ENCODE results near the gene GABRA4. TPM values are rescaled to one million over a fixed set of nuclear protein-coding genes. Genes with fewer than 3 reads are reported as not detected.

GABRA4 gene
- polyA plus RNA-seq (ENCODE audit: insufficient read length in 10 of 10) = under 1 TPM in 4 of 10 donors, not detected in 6; 0.05 to 0.76 (median 0.26) TPM
- long read RNA-seq, donor 1 = 0 reads
- long read RNA-seq, donor 2 = 0 reads
- long read RNA-seq, donor 3 = 0 reads
- long read RNA-seq, donor 4 = 0 reads
- long read RNA-seq, donor 5 = 0 reads
- long read RNA-seq, donor 6 = 0 reads
- long read RNA-seq, donor 7 = 0 reads
- long read RNA-seq, donor 8 = 0 reads
- long read RNA-seq, donor 9 = 0 reads

GRCh38 chr4:46993075-46994006, at the start of gene GABRA4:
Gene GABRA4 (minus strand): TSS chr4:46993581. CDS start chr4:46993424, 157 bp downstream.
- peak in 1 of 3 donors; percentile 22 for DNase-seq

DNA sequence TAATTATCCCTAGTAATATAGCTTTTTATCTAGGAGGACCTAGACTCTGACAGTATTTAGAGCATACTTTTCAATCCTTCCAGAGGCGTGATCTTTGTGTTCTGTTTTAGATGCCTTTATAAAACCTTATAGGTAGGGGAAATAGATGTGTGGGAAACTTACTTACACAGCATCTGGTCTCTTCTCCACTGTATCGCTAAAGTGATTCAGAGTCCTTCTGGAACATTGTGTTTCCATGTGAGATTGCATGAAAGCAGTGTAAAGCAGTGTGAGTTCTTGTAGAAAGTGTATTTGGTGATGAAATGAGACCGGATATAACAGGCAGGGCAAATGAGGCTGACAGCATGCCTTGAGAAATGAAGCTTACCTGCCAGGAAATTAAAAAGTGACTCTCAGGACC, 47.4 kb upstream of the GABRA4 start:
- DNase-seq = no peak

DNA sequence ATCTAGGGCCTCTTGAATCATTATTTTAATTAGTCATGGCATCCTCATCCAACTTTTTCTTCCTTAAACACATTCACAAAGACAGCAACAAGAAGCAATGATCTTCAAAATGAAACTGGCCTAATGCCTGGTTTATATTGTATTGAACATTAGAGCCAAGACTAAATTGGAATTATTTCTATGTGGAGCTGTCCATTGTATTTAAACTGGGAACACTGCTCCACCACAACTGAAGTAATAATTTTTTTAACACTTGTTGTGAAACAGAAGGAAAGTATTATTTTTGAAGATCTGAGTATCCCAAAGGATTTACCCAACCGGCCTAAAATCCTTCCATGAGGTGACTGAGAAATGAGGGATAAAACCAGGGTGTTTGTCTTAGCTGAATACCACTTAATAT, 44.9 kb upstream of the GABRA4 start:
- DNase-seq = no peak

GRCh38 chr4:47032405-47033106, 39.2 kb upstream of the GABRA4 start:
- peak; percentile 14 to 67 (median 25) for DNase-seq

GRCh38 chr4:47031751-47032404, 38.5 kb upstream of the GABRA4 start:
- DNase-seq = no peak

- peak; percentile 12 to 71 (median 36) for DNase-seq
These were observed 37.8 kb upstream of the GABRA4 start, which contains the start of gene GABRB1 for GRCh38 chr4:47031011-47031678. Gene GABRB1 (plus strand): TSS chr4:47031567.

- DNase-seq = no peak
These were observed 24.1 kb upstream of the GABRA4 start for GRCh38 chr4:47017494-47017893.

GRCh38 chr4:47017081-47017480, 23.7 kb upstream of the GABRA4 start:
- DNase-seq = no peak

GRCh38 chr4:47013373-47013772, 20.0 kb upstream of the GABRA4 start:
- no peak for DNase-seq

- no peak for DNase-seq
These were observed 19.3 kb upstream of the GABRA4 start for GRCh38 chr4:47012676-47013075.

DNA sequence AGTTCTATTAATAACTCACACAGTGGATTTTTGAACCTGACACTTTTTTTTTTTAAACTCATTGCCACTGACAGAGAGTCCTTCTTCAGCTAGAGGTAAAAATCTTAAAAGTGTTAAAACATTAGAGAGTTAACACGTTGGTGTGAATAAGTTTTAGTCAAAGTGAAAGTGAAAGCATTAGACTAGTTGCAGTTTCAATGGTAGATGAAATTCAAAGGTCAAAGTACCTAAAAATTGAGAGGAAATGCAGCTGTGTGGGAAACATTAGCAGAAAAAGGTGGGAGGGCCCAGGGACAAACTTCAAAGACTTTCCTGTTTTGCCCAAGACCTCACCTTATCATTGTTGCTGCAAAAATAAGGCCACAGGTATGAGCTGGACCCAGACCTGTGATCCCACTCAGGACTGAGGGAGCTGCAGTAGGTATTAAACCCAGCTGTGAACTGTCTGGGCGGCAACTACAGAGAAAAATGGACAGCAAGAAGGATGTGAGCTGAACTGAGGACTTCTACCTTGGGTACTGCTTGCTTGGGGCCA, 17.6 kb upstream of the GABRA4 start:
- DNase-seq = no peak

DNA sequence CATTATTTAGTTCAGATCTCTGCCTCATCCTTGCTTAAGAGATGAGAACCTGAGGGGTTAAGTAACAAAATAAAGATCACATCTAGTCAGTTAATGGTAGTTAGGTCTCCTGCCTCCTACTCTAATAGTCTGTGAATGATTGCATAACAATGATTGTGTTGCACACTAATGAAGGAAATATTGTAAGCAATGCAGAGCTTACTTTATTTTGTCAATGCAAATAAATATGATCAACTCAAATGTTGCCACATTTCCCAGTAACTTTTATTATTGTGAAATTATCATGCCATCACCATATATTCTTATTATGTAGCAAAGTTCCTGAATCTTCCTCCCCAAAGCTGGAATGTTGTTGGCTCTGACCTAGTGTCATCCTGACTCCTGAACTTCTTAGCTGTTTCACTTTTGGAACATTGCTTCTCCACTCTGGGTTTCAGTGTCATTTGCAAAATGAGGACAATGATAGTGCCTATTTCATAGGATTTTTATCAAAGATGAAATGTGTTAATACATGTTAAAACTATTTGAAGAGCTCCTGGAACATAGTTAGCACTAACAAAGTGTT, 17.0 kb upstream of the GABRA4 start:
- DNase-seq = no peak

GRCh38 chr4:47002580-47002979, 9.2 kb upstream of the GABRA4 start:
- no peak for DNase-seq

DNA sequence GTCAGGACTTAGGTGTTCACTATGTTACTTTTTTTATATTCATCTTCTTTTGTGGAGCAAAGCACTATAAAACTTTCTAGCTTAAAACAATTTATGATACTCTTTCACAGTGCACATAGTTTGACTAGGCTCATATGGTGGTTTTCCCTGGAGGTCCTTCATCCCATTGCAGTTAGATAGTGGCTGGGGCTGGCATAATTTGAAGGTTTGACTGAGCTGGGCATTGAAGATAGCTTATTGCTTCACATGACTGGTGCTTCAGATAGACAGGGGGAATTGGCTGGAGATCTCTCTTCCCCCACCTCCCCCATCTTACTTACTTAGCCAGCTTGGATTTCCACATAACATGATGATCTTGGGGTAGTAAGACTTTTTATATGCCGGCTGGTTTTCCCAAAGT, 7.0 kb upstream of the GABRA4 start:
- DNase-seq = no peak

- DNase-seq = peak in 1 of 3 donors; percentile 2
These were observed 6.2 kb upstream of the GABRA4 start for GRCh38 chr4:46999566-46999965.

DNA sequence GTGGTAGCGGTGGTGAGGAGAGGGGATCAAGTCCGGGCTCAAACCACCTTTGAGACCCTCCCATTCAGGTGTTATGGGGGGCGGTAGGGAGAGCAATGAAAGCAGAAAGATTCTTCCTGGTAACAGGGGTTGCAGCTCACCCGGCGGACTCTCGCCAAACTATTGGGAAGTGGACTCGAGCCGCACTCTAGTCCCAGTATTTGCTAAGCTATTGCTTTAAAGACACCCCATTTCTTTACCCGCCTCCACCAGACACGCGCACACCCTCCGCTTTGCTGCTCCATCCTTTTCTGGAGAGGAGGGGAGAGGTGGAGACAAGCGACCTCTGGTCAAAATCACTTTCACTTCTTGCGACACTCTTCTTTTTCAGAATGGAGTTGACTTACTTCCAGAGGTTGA, 625 bp upstream of the GABRA4 start:
- DNase-seq = peak in 1 of 3 donors; percentile 2

- DNase-seq = no peak
These were observed 1.0 kb downstream of the GABRA4 start for GRCh38 chr4:46992338-46992737.

DNA sequence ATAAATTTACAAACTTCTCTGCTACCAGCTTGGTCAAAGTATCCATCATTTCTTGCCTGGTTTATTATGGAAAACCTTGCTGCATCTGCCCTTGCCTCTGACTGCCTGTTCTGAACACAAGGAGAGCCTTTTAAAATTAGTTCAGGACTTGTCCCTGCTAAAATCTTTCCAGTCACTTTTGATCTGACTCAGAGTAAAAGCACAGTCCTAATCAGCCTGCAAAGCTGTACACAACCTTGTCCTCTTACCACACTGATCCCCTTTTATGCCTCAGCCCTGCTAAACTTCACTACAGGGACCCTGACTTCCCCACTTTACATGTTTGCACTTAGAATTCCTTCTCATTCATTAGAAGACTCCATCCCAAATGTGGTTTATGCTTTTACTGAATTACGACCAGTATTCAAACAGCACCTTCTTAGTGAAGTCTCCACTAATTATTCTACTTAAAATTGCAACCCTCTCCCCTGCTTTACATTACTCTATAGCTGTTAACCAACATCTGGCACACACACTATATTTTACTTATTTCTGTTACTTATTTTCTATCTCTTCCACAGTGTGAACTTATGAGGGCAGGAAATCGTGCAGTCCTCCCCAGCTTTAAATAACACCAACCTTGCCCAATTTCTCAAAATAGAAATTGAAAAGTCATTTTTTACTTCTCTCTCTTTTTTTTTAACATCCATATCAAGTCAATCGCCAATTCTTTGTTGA, 6.3 kb downstream of the GABRA4 start:
- DNase-seq = no peak

DNA sequence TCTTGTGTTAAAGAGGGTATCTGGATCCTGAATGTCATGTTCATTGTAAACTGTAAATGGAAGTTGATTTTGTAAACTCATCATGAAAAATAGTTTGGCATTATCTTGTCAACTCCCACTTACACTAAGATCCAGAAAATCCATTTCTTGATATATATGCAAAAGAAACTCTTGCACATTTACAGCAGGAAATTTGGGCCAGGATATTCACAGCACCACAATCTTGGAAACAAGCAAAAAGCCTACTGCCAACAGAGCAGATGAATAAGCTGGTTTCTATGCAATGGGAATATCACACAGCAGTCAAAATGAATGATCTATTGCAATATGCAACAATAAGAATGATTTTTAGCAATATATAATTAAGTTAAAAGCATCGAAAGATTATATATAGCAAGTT, 8.6 kb downstream of the GABRA4 start:
- no peak for DNase-seq

GRCh38 chr4:46980851-46981250, 12.5 kb downstream of the GABRA4 start:
- no peak for DNase-seq
